Panc1 (cell line): ENCODE measurements around the gene PPP1R27. TPM values are rescaled to one million over a fixed set of nuclear protein-coding genes. Genes with fewer than 3 reads are reported as not detected.

Source experiments
- ATAC-seq: fragments of 200-7000 bp; cut with Tn5 transposase; 2 replicates; pipeline ENCODE4 v1.9.1; 2020; ENCODE audit warnings: mild to moderate bottlenecking, moderate library complexity
- BruUV-seq: library from RNA; stranded (reverse); fragments of 400-500 nt; replicated peaks from 2 replicates; lab custom pipeline; 2021; lab: Mats Ljungman, UMichigan
- CTCF ChIA-PET: fragments of 300-600 bp; sonication (Branson Sonifier 250); formaldehyde crosslinking; loops from one replicate; lab custom pipeline; 2022; ENCODE audit warnings: antibody characterized with exemption; lab: Charles Lee
- POLR2A ChIA-PET: fragments of 300-600 bp; sonication (Branson Sonifier 250); formaldehyde crosslinking; loops from one replicate; lab custom pipeline; 2022; ENCODE audit warnings: antibody characterized with exemption; lab: Charles Lee
- DNase-seq: peaks from one replicate; pipeline ENCODE4 v3.0.0-alpha.2; 2010; ENCODE audit warnings: low read depth, low spot score
- H3K27ac ChIP-seq: 2 replicates; pipeline ENCODE4 v1.5.1; 2011; ENCODE audit warnings: mild to moderate bottlenecking, low read length, inconsistent platforms
- H3K27me3 ChIP-seq: fragments of 200-500 bp; sonication (Bioruptor generic); 2 replicates; pipeline ENCODE4 v1.6.0; 2014; ENCODE audit warnings: low read length, inconsistent platforms; ENCODE audit not compliant: control insufficient read depth, insufficient read depth
- H3K36me3 ChIP-seq: fragments of 200-500 bp; sonication (Bioruptor generic); 2 replicates; pipeline ENCODE4 v1.5.1; 2014; ENCODE audit warnings: inconsistent platforms, mild to moderate bottlenecking, low read length, moderate library complexity; ENCODE audit not compliant: control insufficient read depth, insufficient read depth
- H3K4me1 ChIP-seq: 2 replicates; pipeline ENCODE4 v1.5.1; 2011; ENCODE audit warnings: inconsistent platforms, mild to moderate bottlenecking, low read length, moderate library complexity; ENCODE audit not compliant: control insufficient read depth, insufficient read depth
- H3K4me3 ChIP-seq, 2 experiments: 2 replicates each; pipeline ENCODE4 v1.5.1; 2011 to 2012; ENCODE audit warnings: low read depth in 2 of 2, low read length in 2 of 2, mild to moderate bottlenecking in 2 of 2, inconsistent platforms in 1 of 2, moderate library complexity in 1 of 2
- H3K9me3 ChIP-seq: fragments of 200-500 bp; sonication (Bioruptor generic); 2 replicates; pipeline ENCODE4 v1.5.1; 2014; ENCODE audit warnings: low read depth, mild to moderate bottlenecking, inconsistent platforms, low read length, moderate library complexity; ENCODE audit not compliant: control insufficient read depth, insufficient read depth
- CTCF ChIP-seq: fragments of 450-650 bp; IDR thresholded peaks from 2 replicates; pipeline ENCODE4 v1.5.1; 2017; ENCODE audit warnings: mild to moderate bottlenecking
- POLR2AphosphoS5 ChIP-seq: IDR thresholded peaks from 2 replicates; pipeline ENCODE4 v1.6.1; 2012; ENCODE audit warnings: mild to moderate bottlenecking, low read depth, low read length, moderate library complexity
- REST ChIP-seq, 2 experiments: IDR thresholded peaks; 2 replicates each; pipeline ENCODE4 v1.6.1; 2011 to 2012; ENCODE audit warnings: low read depth in 2 of 2, control low read depth in 1 of 2, low read length in 1 of 2, mild to moderate bottlenecking in 1 of 2, moderate library complexity in 1 of 2; ENCODE audit not compliant: insufficient read depth in 1 of 2
- SIN3A ChIP-seq: IDR thresholded peaks from 2 replicates; pipeline ENCODE4 v1.6.1; 2012; ENCODE audit warnings: low read depth, mild to moderate bottlenecking, low read length, moderate library complexity, borderline replicate concordance; ENCODE audit not compliant: insufficient read depth
- TCF7L2 ChIP-seq: IDR thresholded peaks from 2 replicates; pipeline ENCODE4 v1.6.1; 2011; ENCODE audit warnings: mild to moderate bottlenecking, low read depth, low read length, inconsistent platforms
- in situ Hi-C: cut with HindIII; loops from 2 replicates; pipeline ENCODE4 v1.10.0; 2016; ENCODE audit warnings: low sequenced_read_pairs, low pct_unique_long_range_greater_than_20kb
- intact Hi-C: fragments of 100-400 bp; cut with micrococcal nuclease; formaldehyde crosslinking; loops from one replicate; pipeline ENCODE4 v1.10.0; 2022; ENCODE audit not compliant: unreplicated experiment
- total RNA-seq: library from RNA; stranded (reverse); gene quantifications from one replicate; pipeline ENCODE4 v1.2.1, GENCODE V29; 2021; ENCODE audit not compliant: unreplicated experiment

PPP1R27 gene
- total RNA-seq, 1 experiment from 2014 or later: not detected

- H3K9me3 ChIP-seq: no peaks in the 10 kb centered on the region
- DNase-seq (no peak), ATAC-seq (no peak)
- no peak for TF ChIP-seq POLR2AphosphoS5
- no peak for TF ChIP-seq REST (IDR thresholded peaks at IDR 0.05; ENCODE audit: insufficient read depth in 1 of 2, low read depth in 2 of 2, low read length in 1 of 2)
- no peak for TF ChIP-seq SIN3A
- TF ChIP-seq TCF7L2: no peak
- no peak for TF ChIP-seq CTCF
- H3K36me3 ChIP-seq: no peaks in the 10 kb centered on the region
- in situ Hi-C loops (no loop called here), intact Hi-C loops (no loop called here)
- H3K4me1 ChIP-seq: peaks cover 19% of the 10 kb centered on the region
- ChIA-PET POLR2A (no interaction called here), CTCF (no interaction called here)
- BruUV-seq: no TSS peak
- no peak overlapping the region for H3K27ac ChIP-seq
- H3K27me3 ChIP-seq: no peaks in the 10 kb centered on the region
- no peak overlapping the region for H3K4me3 ChIP-seq
Observed at GRCh38 chr17:81817758-81818147, 17.1 kb downstream of the PPP1R27 start.

- CTCF ChIA-PET: no interaction called here
- POLR2A ChIA-PET: interaction anchor here (0.7 kb wide), 1 partner anchor 79 kb away, joined by 3 read pairs; no protein-coding TSS in a partner anchor
- DNase-seq (no peak), ATAC-seq (peak; percentile 17)
- H3K36me3 ChIP-seq: no peaks in the 10 kb centered on the region
- H3K27ac ChIP-seq: no peak overlapping the region
- H3K27me3 ChIP-seq: no peaks in the 10 kb centered on the region
- BruUV-seq: no TSS peak
- H3K9me3 ChIP-seq: no peaks in the 10 kb centered on the region
- intact Hi-C loops: no loop called here
- no peak for TF ChIP-seq REST (IDR thresholded peaks at IDR 0.05; ENCODE audit: insufficient read depth in 1 of 2, low read depth in 2 of 2, low read length in 1 of 2)
- TF ChIP-seq CTCF: no peak
- TF ChIP-seq SIN3A: no peak
- TF ChIP-seq TCF7L2: no peak
- no peak for TF ChIP-seq POLR2AphosphoS5
- H3K4me1 ChIP-seq: peaks cover 4% of the 10 kb centered on the region
- no peak overlapping the region for H3K4me3 ChIP-seq
- in situ Hi-C loops: no loop called here
Observed at GRCh38 chr17:81815646-81815986, 19.2 kb downstream of the PPP1R27 start.
